HCT116 (cell line): ENCODE data around the gene CDHR3. TPM values are rescaled to one million over a fixed set of nuclear protein-coding genes. Genes with fewer than 3 reads are reported as not detected.

Experiments
- ATAC-seq: fragments of 200-7000 bp; cut with Tn5 transposase; 2 replicates; pipeline ENCODE4 v1.9.1; 2020; ENCODE audit warnings: mild to moderate bottlenecking, moderate library complexity
- BruUV-seq: library from RNA; stranded (reverse); fragments of 400-500 nt; replicated peaks from 2 replicates; lab custom pipeline; 2021; lab: Mats Ljungman, UMichigan
- CTCF ChIA-PET: fragments of 300-600 bp; sonication (Branson Sonifier 250); formaldehyde crosslinking; loops from one replicate; lab custom pipeline; 2021; ENCODE audit warnings: antibody characterized with exemption; lab: Charles Lee
- POLR2A ChIA-PET: fragments of 300-600, 350-600 bp; sonication (Branson Sonifier 250); formaldehyde crosslinking; loops from one replicate; lab custom pipeline; 2021; ENCODE audit warnings: antibody characterized with exemption; lab: Charles Lee
- RAD21 ChIA-PET, 2 experiments: fragments of 300-600 bp; sonication (Branson Sonifier 250); formaldehyde crosslinking; loops; one replicate each; lab custom pipeline; 2023; ENCODE audit warnings: low total read pairs in 2 of 2; ENCODE audit not compliant: uncharacterized antibody in 2 of 2, unreplicated experiment in 2 of 2, low non-redundant PET in 1 of 2; lab: Charles Lee
- DNase-seq: peaks from one replicate; pipeline ENCODE4 v3.0.0-alpha.2; 2010; ENCODE audit warnings: low read depth, low spot score
- H2AFZ ChIP-seq: fragments of 200-600 bp; shearing (Covaris generic), sonication (generic); 2 replicates; pipeline ENCODE4 v1.6.1; 2017; ENCODE audit warnings: low read depth, mixed run types, mixed read lengths, antibody characterized with exemption, low read length; ENCODE audit not compliant: poor library complexity, severe bottlenecking
- H3K27ac ChIP-seq: 2 replicates; pipeline ENCODE4 v1.5.1; 2012; ENCODE audit warnings: low read depth, low read length
- H3K27me3 ChIP-seq: fragments of 200-600 bp; sonication (generic); 2 replicates; pipeline ENCODE4 v1.6.1; 2016; ENCODE audit warnings: mixed run types, low read length, mixed read lengths; ENCODE audit not compliant: insufficient read depth
- H3K36me3 ChIP-seq, 2 experiments: fragments of 200-500 bp in 1 of 2; fragments of 200-600 bp in 1 of 2; sonication (Bioruptor generic) in 1 of 2; sonication (generic) in 1 of 2; 2 replicates each; pipeline versions ENCODE4 v1.5.1 to v1.6.1; 2014 to 2016; ENCODE audit warnings: low read length in 2 of 2, inconsistent platforms in 1 of 2, mixed read lengths in 1 of 2, mixed run types in 1 of 2; ENCODE audit not compliant: insufficient read depth in 2 of 2, control insufficient read depth in 1 of 2
- H3K4me1 ChIP-seq, 2 experiments: fragments of 200-600 bp in 1 of 2; sonication (generic) in 1 of 2; 2 replicates each; pipeline versions ENCODE4 v1.5.1 to v1.6.1; 2012 to 2017; ENCODE audit warnings: low read length in 2 of 2, inconsistent platforms in 1 of 2, mild to moderate bottlenecking in 1 of 2, mixed read lengths in 1 of 2, mixed run types in 1 of 2, moderate library complexity in 1 of 2; ENCODE audit not compliant: insufficient read depth in 2 of 2, control insufficient read depth in 1 of 2
- H3K4me2 ChIP-seq: fragments of 200-600 bp; sonication (generic); 2 replicates; pipeline ENCODE4 v1.6.1; 2017; ENCODE audit warnings: mixed run types, low read length, mixed read lengths
- H3K4me3 ChIP-seq, 2 experiments: fragments of 200-600 bp in 1 of 2; sonication (generic) in 1 of 2; replicated peaks in 1 of 2; 2 replicates each; pipeline ENCODE4 v1.5.1; 2011 to 2016; ENCODE audit warnings: low read length in 2 of 2, control low read depth in 1 of 2, low read depth in 1 of 2, mild to moderate bottlenecking in 1 of 2, mixed read lengths in 1 of 2, mixed run types in 1 of 2
- H3K79me2 ChIP-seq: fragments of 200-600 bp; sonication (generic); 2 replicates; pipeline ENCODE4 v1.6.1; 2017; ENCODE audit warnings: mild to moderate bottlenecking, mixed run types, low read length, moderate library complexity, mixed read lengths; ENCODE audit not compliant: insufficient read depth
- H3K9ac ChIP-seq: fragments of 200-600 bp; sonication (generic); 2 replicates; pipeline ENCODE4 v1.6.1; 2016; ENCODE audit warnings: low read length, mixed read lengths
- H3K9me2 ChIP-seq: fragments of 200-600 bp; sonication (generic), shearing (Covaris generic); 2 replicates; pipeline ENCODE4 v1.6.1; 2017; ENCODE audit warnings: mixed run types, mild to moderate bottlenecking, moderate library complexity; ENCODE audit not compliant: insufficient read depth
- H3K9me3 ChIP-seq, 2 experiments: fragments of 200-500 bp in 1 of 2; fragments of 200-600 bp in 1 of 2; sonication (Bioruptor generic) in 1 of 2; sonication (generic) in 1 of 2; 2 replicates each; pipeline ENCODE4 v1.6.1; 2014 to 2017; ENCODE audit warnings: low read length in 2 of 2, mixed read lengths in 2 of 2, inconsistent platforms in 1 of 2, low read depth in 1 of 2, mild to moderate bottlenecking in 1 of 2, mixed run types in 1 of 2, moderate library complexity in 1 of 2; ENCODE audit not compliant: control insufficient read depth in 1 of 2, insufficient read depth in 1 of 2
- H4K20me1 ChIP-seq: fragments of 200-600 bp; sonication (generic), shearing (Covaris generic); 2 replicates; pipeline ENCODE4 v1.6.1; 2017; ENCODE audit warnings: mixed run types, mild to moderate bottlenecking, moderate library complexity; ENCODE audit not compliant: insufficient read depth
- CTCF ChIP-seq, 3 experiments: fragments of 200-600 bp in 1 of 3; sonication (generic) in 1 of 3; IDR thresholded peaks in 2 of 3; conservative IDR thresholded peaks in 1 of 3; 2 replicates each; pipeline ENCODE4 v1.5.1; 2012 to 2017; ENCODE audit warnings: low read depth in 2 of 3, low read length in 2 of 3, antibody characterized with exemption in 1 of 3, borderline replicate concordance in 1 of 3, control low read depth in 1 of 3, mild to moderate bottlenecking in 1 of 3, mixed read lengths in 1 of 3, mixed run types in 1 of 3, moderate library complexity in 1 of 3; ENCODE audit not compliant: insufficient read depth in 1 of 3
- EGR1 ChIP-seq: IDR thresholded peaks from 2 replicates; pipeline ENCODE4 v1.6.1; 2012; ENCODE audit warnings: low read depth
- ELF1 ChIP-seq: IDR thresholded peaks from 2 replicates; pipeline ENCODE4 v1.6.1; 2012; ENCODE audit warnings: low read depth, borderline replicate concordance
- EZH2 ChIP-seq: fragments of 200-600 bp; sonication (generic); IDR thresholded peaks from 2 replicates; pipeline ENCODE4 v1.6.1; 2017; ENCODE audit warnings: antibody characterized with exemption, mixed run types
- EZH2phosphoT487 ChIP-seq: fragments of 200-600 bp; IDR thresholded peaks from 2 replicates; pipeline ENCODE4 v1.6.1; 2018; ENCODE audit warnings: antibody characterized with exemption, borderline replicate concordance
- MAX ChIP-seq: IDR thresholded peaks from 2 replicates; pipeline ENCODE4 v1.6.1; 2012
- POLR2A ChIP-seq: IDR thresholded peaks from 2 replicates; pipeline ENCODE4 v1.7.0; 2011; ENCODE audit warnings: borderline replicate concordance; ENCODE audit not compliant: insufficient read depth, insufficient read length; ENCODE audit errors: extremely low read depth
- POLR2AphosphoS5 ChIP-seq: IDR thresholded peaks from 2 replicates; pipeline ENCODE4 v1.6.1; 2011; ENCODE audit warnings: mild to moderate bottlenecking, low read depth, low read length, moderate library complexity
- SIN3A ChIP-seq: IDR thresholded peaks from 2 replicates; pipeline ENCODE4 v1.6.1; 2012; ENCODE audit warnings: low read depth
- SP1 ChIP-seq: IDR thresholded peaks from 2 replicates; pipeline ENCODE4 v1.6.1; 2012; ENCODE audit warnings: low read depth
- SRF ChIP-seq: IDR thresholded peaks from 2 replicates; pipeline ENCODE4 v1.6.1; 2012; ENCODE audit warnings: low read depth
- TCF7L2 ChIP-seq: IDR thresholded peaks from 2 replicates; pipeline ENCODE4 v1.7.0; 2011; ENCODE audit warnings: borderline replicate concordance, inconsistent platforms; ENCODE audit not compliant: insufficient read depth, insufficient read length; ENCODE audit errors: extremely low read depth
- YY1 ChIP-seq: IDR thresholded peaks from 2 replicates; pipeline ENCODE4 v1.6.1; 2011; ENCODE audit warnings: low read length, low read depth, moderate library complexity, mild to moderate bottlenecking; ENCODE audit not compliant: insufficient replicate concordance; ENCODE audit errors: extremely low read depth
- intact Hi-C: fragments of 100-400 bp; cut with micrococcal nuclease; formaldehyde crosslinking; loops from 2 replicates; pipeline ENCODE4 v1.10.0; 2022
- total RNA-seq: library from RNA; stranded (reverse); gene quantifications from one replicate; pipeline ENCODE4 v1.2.1, GENCODE V29; 2021; ENCODE audit not compliant: unreplicated experiment

The CDHR3 gene
- total RNA-seq, 1 experiment from 2014 or later = 5.5 TPM

GRCh38 chr7:105992905-105993304, 29.8 kb downstream of the CDHR3 start:
- Histone ChIP-seq H3K9ac (no peak overlapping the region), H3K9me2 (no peaks in the 10 kb centered on the region), H3K4me1 (no peaks in the 10 kb centered on the region), H3K4me2 (no peak overlapping the region), H3K27ac (no peak overlapping the region), H3K9me3 (no peaks in the 10 kb centered on the region), H3K27me3 (no peaks in the 10 kb centered on the region), H3K4me3 (no peak overlapping the region), H3K79me2 (no peaks in the 10 kb centered on the region)
- RAD21 ChIA-PET = no interaction called here
- no TSS peak for BruUV-seq
- POLR2A ChIA-PET = no interaction called here
- CTCF ChIA-PET = no interaction called here
- ATAC-seq = no peak
- no peak for TF ChIP-seq CTCF (IDR thresholded peaks at IDR 0.05 in 2 of 3, conservative IDR thresholded peaks at IDR 0.05 in 1 of 3; ENCODE audit: borderline replicate concordance in 1 of 3, insufficient read depth in 1 of 3, low read depth in 2 of 3, low read length in 2 of 3)
- TF ChIP-seq POLR2A = no peak
- no peak for TF ChIP-seq TCF7L2
- no peak for TF ChIP-seq EZH2phosphoT487
- no peak for TF ChIP-seq EZH2
- TF ChIP-seq YY1 = no peak
- TF ChIP-seq SRF = no peak
- TF ChIP-seq SIN3A = no peak
- TF ChIP-seq POLR2AphosphoS5 = no peak
- no peak for TF ChIP-seq MAX
- no peak for TF ChIP-seq ELF1
- no peak for TF ChIP-seq EGR1
- TF ChIP-seq SP1 = no peak
- TF ChIP-seq, all 23 proteins: peak for 0
- H3K36me3 ChIP-seq = no peaks in the 10 kb centered on the region
- intact Hi-C loops = no loop called here
- H2AFZ ChIP-seq = no peak overlapping the region
- H4K20me1 ChIP-seq = no peaks in the 10 kb centered on the region
- DNase-seq = no peak
